GM18498 (cell line): ENCODE results near the gene SPATA33.
"Not testable (repeated sequence)": the region's sequence is repeated elsewhere in the genome, so short reads cannot be mapped to it uniquely, and the experiment has no call there.

Experiments
- ATAC-seq: cut with Tn5 transposase; IDR thresholded peaks from one replicate; pipeline ENCODE4 v1.9.1; 2021; ENCODE audit warnings: mild to moderate bottlenecking, moderate library complexity; ENCODE audit not compliant: unreplicated experiment

SPATA33 gene

DNA sequence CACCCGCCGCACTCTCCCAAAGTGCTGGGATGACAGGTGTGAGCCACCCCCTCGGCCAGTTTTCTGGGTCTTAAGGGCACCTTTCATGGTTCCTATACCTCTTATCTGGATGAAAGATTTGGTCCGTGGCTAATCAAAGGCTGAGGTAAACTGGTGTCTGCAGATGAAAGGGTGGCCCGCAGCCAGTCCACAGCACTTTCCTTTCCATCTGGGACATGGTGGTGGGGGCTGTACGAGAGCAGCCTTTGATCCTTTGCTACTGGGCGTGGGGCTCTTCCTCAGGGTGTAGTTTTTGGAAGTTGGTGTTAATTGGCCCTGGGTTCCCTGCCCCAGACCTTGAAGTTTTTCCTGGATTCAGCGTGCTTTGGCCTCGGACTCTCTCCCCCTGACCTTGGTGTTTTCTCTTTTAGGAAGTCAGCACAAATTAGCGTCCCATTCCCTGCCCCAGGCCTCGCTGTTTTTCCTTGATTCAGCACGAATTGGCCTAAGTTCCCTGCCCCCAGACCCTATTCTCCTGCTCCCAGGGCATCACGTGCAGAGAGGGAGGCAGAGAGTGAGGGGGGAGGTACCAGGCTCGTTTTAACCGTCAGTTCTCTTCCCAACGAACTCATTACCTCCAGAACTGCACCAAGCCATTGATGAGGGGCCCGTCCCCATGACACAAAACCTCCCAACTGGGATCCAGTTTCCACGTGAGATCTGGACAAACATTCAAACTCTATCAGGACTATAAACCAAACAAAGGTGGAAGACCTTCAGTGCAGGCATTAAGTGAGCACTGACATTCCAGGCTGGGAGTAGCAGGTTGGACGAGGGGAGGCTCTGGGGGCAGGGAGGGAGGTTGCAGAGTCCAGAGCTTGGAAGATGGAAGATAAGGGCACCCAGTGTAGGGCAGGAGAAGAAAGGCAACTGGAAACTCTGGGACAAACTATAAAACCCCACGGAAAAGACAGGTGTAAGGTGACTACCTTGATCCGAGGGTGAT lies 32.6 kb upstream of the SPATA33 start:
- no peak for ATAC-seq

DNA sequence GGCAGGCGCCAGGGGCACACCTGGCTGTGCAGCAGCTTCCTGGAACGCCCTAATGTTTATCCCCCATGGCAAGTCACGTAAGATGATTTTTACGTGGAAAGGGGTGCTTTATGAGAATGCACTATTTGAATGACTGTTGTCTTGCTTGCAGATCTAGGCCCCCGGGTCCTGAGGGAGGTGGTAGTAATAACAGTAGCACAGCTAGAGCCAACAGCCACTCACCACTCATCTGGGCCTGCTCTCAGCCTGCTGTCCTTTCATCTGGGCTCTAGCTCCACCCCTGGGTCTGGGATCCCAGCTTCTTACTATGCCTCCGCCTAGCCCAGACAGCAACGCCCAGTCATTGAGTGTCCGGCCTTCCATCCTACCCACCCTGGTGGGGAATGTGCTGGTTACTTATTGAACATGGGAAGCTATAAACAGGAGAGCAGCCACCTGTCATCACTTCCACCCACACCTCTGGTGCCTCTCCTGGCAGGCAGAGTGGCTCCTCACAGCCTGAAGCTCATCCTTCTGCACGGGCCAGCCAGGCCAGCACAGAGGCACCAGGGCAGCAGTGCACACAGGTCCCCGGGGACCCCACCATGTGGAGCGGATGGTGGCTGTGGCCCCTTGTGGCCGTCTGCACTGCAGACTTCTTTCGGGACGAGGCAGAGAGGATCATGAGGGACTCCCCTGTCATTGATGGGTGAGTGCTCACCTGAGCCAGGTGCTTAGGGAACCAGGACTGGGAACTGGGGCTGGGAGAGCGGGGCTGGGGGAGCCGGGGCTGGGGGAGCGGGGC lies 27.6 kb upstream of the SPATA33 start:
- ATAC-seq, result no peak

DNA sequence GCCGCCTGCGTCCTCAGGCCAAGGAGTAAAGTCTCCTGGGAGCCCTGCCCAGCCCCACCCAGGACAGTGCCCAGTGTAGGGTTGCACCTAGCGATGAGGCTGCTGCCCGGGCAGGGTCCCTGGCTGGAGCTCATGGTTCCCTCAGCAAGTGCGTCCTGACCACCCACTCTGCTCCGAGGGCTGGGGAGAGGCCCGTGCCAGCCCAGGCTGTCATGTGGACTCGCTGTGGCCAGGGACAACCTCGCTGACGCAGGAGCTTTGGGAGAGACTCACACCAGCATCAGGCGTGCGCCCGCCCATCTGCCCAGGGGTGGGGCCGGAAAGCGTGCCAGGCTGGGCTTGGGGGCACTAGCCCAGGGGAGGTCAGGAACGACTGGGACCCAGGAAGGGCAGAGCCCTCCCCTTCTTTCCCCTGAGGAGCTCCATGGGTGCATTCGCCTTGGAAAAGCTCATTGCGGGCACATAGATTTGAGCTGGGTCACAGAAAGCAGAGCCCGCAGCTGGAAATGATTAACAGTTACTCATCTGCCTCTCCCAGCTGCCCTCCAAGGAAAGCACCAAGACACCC lies 24.5 kb upstream of the SPATA33 start:
- no peak for ATAC-seq

DNA sequence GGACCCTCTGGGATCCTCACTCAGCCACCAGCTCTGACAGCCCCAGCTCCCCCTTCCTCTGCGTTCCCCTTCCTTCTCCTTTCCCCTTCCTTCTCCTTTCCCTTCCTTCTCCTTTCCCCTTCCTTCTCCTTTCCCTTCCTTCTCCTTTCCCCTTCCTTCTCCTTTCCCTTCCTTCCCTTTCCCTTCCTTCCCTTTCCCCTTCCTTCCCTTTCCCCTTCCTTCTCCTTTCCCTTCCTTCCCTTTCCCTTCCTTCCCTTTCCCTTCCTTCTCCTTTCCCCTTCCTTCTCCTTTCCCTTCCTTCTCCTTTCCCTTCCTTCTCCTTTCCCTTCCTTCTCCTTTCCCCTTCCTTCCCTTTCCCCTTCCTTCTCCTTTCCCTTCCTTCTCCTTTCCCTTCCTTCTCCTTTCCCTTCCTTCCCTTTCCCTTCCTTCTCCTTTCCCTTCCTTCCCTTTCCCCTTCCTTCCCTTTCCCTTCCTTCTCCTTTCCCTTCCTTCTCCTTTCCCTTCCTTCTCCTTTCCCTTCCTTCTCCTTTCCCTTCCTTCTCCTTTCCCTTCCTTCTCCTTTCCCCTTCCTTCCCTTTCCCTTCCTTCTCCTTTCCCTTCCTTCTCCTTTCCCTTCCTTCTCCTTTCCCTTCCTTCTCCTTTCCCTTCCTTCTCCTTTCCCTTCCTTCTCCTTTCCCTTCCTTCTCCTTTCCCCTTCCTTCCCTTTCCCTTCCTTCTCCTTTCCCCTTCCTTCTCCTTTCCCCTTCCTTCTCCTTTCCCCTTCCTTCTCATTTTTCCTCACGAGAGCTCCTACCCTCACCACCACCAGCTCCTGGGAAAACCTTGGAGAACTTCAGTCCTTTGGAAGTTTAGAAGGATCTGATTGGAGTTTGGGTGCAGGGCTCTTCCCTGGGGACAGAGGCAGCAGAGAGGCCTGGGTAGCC lies 22.9 kb upstream of the SPATA33 start:
- not testable (repeated sequence) for ATAC-seq

DNA sequence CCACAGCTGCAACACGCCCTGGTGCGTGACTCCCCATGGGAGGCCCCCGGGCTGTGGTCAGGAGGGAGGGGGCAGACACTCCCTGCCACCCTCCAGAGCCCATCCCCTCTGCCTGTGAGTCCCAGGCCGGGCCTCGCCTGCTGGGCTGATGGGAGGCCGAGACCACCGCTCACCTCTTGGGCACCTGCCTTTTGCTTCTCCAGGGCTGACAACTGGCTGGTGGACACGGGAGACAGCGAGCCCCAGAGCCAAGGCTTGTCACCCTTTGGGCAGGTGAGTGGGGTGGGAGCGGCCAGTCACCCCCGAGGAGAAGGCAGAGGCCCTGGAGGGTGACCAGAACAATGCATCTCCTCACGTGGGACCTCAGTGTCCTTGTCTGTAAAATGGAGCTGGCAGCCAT lies 21.0 kb upstream of the SPATA33 start:
- no peak for ATAC-seq

DNA sequence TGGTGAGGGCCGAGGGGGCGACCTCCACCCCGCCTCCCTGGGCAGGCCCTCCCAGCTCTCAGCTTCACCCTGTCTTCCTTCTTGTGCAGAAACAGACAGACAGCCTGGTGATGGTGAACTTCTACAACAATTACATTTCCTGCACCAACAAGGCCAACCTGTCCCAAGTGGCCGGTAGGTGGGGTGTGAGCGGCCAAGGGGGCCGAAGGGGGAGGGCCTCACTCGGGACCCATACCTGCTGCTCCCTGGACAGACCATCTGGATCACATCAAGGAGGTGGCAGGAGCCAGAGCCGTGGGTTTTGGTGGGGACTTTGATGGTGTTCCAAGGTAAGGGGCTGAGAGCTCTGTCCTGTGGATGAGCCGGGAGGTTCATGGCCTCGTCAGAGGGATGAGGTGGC lies 20.3 kb upstream of the SPATA33 start:
- no peak for ATAC-seq

DNA sequence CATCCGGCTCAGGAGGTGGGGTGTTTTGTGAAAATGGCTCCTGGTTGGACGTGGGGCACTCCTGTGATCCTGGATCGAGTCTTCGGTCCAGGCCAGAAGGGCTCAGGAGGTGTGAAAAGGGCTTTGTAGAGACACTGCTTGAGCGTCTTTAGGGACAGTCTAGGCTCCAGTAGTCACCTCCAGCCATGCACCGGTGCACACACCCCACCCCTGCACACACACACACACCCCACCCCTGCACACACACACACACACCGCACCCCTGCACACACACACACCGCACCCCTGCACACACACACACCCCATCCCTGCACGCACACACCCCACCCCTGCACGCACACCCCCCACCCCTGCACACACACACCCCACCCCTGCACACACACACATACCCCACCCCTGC lies 19.2 kb upstream of the SPATA33 start:
- ATAC-seq, result no peak

DNA sequence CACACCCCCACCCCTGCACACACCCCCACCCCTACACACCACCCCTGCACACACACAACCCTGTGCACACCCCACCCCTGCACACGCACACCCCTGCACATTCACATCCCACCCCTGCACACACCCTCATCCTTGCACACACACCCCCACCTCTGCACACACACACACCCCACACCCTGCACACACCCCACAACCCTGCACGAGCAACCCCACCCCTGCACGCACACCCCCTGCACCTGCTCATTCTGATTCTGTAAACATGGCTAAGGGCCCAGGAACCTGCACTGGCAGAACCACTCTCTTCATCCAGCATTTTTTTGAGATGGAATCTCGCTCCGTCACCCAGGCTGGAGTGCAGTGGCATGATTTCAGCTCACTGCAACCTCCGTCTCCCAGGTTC lies 18.3 kb upstream of the SPATA33 start:
- no peak for ATAC-seq

DNA sequence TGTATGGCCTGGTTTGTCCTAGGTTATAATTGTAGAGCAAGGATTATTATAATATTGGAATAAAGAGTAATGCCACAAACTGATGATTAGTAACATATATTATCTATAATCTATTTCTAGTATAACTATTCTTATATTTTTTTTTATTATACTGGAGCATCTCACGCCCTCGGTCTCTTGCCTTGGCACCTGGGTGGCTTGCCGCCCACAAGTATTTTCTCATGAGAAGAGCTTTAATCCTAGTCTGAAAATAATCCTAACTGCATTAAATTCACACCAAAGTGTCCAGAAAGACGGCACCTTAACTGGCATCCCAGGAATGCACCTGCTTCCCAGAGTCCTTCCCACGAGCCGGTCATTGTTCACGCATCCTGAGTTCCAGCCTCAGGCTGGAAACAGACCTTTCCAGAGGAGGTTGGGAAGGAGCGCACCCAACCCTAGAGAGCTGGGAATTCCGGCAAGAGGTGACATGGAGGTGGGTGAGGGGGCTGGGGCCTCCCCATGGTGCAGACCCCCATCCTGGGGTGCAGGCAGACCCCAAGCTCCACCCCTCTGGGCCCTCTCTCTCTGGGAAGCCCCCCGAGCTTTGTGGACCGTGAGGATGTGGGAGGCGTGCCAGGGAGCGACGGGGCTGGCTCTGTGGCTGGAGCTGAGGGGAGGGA lies 16.0 kb upstream of the SPATA33 start:
- ATAC-seq, result no peak

DNA sequence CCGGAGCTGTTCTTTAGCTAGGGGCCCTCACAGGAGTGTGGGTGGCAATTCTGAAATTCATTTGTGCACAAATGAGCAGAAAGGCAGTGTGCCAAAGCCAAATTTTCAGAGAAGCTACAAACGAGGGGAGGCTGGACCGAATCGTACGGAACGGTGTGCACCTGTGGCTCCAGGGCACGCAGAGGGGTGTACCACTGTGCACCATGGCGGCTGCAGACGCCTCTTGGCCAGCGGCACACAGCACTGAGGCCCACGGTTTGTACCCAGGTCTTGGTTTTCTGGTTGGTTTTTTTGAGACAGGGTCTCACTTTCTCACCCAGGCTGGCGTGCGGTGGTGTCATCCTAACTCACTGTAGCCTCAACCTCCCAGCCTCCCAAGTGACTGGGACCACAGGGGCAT lies 15.1 kb upstream of the SPATA33 start:
- no peak for ATAC-seq

DNA sequence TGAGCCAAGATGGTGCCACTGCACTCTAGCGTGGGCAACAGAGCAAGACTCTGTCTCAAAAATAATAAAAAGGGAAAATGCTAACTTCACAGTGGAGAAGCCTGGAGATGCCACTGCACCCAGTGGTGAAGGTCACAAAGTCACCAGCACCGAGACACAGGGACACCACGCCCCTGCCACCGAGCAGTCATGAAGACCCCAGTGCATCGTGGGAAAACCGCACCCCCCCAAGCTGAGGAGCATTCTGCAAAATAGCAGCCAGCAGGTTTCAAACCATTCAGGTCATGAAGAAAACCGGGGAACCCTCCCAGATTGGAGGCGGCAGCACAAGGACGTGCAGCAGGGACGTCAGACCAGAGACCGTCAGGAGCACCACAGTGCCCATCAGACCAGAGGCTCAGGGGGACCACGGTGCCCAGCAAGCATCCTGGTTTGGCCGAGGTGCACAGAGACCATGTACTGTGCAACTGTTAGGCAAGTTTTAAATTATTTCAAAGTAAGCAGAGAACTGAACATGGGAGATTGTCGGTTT lies 13.8 kb upstream of the SPATA33 start:
- no peak for ATAC-seq

DNA sequence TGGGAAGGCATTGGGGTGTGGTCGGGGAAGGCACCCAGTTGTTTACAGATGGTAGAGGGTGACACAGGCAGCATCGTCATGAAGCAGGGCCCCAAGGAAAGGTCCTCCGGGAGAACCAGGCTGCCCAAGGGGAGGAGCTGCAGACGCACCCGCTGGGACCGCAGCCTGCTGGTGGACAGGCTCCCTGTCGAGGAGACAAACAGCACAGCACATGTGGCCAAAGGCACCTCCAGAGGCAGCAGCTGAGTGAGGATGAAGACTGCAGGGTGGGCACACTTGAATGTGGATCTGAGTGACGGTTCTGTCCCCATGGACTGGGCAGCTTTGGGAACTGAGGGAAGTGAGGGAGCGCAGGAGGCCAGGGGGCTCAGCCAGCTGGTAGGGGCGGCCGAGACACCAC lies 12.5 kb upstream of the SPATA33 start:
- ATAC-seq, result no peak

DNA sequence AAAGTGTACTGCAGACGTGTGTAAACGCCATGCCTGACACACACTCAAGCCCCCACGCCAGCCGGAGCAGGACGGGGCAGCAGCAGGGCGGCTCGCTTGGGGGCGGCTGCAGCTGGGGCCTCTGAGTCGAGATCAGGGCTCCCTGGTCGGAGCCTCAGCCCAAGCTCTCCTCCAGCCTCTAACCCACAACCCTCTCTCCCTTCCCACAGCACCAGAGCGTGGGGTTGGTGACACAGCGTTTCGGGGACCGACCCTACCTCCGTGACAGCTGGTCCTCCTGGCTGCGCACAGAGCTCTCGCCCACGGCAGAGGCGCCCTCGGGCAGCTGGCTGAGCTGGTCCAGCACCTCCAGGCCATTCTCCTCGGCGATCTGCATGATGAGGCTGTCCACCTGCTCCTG lies 11.4 kb upstream of the SPATA33 start:
- no peak for ATAC-seq

DNA sequence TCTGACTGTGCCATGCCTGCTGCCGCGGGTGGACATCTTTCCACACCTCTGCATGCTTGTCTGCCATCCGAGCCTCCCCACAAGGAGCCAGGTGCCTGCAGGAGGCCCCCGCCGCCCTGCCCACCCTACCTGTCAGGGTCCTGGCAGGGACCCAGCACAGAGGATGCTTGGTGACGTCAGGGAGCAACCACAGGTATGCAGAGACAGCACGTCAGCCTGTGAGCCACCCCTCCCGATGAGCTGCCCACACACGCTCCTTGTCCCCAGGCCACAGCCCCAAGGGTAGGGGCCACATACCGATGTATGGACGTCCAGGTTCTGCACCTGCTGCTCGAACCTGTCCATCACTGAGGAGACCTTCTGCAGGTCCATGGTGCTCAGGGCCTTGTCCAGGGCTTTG lies 10.7 kb upstream of the SPATA33 start:
- ATAC-seq, result no peak

DNA sequence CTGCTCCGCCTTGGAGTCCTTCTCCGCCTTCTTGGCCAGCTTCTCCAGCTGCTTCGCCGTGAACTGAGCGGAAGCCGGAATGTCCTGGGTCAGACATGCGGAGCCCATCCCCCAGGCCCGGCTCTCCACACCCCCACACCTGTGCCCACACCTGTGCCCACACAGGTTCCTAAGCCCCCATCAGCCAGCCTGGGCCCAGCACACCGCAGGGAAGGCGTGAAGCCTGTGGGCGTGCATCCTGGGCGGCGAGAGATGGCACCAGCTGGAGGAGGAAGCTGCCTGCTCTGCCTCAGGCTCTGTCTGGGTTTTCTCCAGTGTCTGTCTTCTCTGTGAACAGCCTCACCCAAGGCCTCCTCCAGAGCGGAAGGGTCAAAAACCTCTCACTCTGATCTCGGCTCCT lies 6.1 kb upstream of the SPATA33 start:
- ATAC-seq, result no peak

DNA sequence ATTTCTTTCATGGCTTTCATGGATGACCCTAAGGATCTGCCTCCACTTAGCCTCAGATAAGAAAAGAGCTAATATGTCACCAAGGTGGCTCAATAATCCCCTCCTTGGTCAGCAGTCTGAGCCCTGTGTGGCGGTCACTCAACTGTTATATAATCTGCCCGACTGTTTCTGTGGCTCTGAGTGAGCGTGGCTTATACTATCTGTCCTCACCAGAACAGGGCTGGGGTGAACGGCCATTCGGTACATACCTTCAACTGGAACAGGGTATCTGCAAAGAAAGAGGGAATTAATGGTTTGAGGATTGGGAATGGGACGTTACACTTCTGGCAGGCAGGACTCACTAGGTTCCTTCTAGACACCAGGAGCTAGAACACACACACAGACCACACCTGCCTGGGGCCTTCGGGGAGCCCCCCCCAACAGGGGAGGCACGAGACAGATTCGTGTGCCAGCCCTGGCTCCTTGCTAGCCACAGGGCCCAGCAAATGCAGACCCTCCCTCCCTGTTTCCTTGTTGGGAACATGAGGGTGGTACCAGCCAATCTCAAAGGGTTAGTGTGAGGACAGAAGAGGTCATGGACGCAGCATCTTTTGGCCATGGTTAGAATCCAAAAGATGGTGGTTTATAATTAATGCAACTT lies 3.9 kb upstream of the SPATA33 start:
- no peak for ATAC-seq

DNA sequence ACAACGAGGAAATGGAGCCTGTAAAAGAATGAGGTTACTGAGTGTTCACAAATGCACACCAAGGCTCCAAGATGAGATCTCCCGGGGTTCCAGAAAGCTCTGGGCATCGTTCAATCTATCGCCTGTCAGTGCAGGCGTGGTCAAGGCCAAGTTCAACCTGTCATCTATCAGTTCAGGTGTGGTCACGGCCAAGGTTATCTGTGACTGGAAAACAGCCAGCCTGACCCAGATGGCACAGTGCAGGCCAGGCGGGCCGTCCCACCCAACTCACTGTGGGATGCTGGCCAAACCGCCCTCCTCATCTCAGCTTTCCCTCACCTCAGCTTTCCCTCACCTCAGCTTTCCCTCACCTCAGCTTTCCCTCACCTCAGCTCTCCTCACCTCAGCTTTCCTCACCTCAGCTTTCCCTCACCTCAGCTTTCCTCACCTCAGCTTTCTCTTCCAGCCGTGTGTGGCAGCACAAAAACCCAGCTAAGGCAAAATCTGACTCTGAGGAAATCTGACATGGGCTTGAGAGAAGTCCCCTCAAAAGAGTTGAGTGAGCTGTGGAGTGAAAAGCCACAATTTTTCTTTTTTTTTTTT lies 2.5 kb upstream of the SPATA33 start:
- no peak for ATAC-seq

DNA sequence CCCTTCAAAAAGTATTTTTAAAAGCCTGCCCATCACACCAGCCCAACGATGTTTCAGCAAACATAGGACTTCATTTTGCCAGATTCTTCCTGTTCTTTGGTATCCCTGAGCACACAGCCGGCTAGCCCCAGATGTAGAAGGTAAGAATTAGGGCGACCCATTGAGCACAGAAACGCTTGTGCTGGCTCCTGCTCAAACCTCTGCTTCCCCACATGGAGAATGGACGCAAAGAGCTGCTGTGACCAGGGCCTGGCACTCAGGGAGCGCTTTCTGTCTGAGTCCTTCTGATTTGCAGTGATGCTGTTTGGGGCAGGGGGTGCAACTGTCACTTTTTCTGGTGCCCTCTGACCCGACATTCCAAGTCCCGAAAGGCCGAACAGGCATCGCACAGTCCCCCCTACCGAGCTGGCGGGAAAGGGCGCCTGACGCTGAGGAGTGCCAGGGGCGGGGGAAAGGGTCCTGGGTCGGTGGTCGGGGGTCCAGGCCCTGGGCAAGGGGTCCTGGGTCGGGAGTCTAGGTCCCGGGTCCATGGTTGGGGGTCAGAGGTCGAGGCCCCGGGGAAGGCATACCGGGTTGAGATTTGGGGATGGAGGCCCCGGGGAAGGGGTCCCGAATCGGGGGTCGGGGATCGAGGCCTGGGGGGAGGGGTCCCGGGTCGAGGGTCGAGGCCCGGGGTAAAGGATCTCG lies 1.1 kb upstream of the SPATA33 start:
- no peak for ATAC-seq
